Mesothelial cell of epicardium (in vitro differentiated cells): ENCODE data around the gene AMOT. TPM values are rescaled to one million over a fixed set of nuclear protein-coding genes. Genes with fewer than 3 reads are reported as not detected.

ENCODE experiments used
- DNase-seq, 2 experiments: peaks; one replicate each; pipeline ENCODE4 v3.0.0; 2021; ENCODE audit warnings: low spot score in 2 of 2; ENCODE audit not compliant: unreplicated experiment in 2 of 2
- H3K27ac Mint-ChIP-seq: 2 replicates; pipeline ENCODE4 v1.8.0; 2021; ENCODE audit warnings: mixed read lengths
- H3K27me3 Mint-ChIP-seq: 2 replicates; pipeline ENCODE4 v1.8.0; 2021; ENCODE audit warnings: low read depth, mixed read lengths
- H3K36me3 Mint-ChIP-seq: 2 replicates; pipeline ENCODE4 v1.8.0; 2021; ENCODE audit warnings: mixed read lengths
- H3K4me1 Mint-ChIP-seq: 2 replicates; pipeline ENCODE4 v1.8.0; 2021; ENCODE audit warnings: mixed read lengths
- H3K4me3 Mint-ChIP-seq: 2 replicates; pipeline ENCODE4 v1.8.0; 2021; ENCODE audit warnings: mild to moderate bottlenecking, moderate library complexity, mixed read lengths
- H3K9me3 Mint-ChIP-seq: 2 replicates; pipeline ENCODE4 v1.8.0; 2021; ENCODE audit warnings: mixed read lengths
- total RNA-seq: library from RNA; stranded (reverse); gene quantifications from 3 replicates; pipeline ENCODE4 v1.2.1, GENCODE V29; 2021
- TF ChIP-seq, protein P1 (sequence below): fragments of 200-600 bp; sonication (generic); IDR thresholded peaks from one replicate; pipeline ENCODE4 v1.5.0; 2021; ENCODE audit warnings: antibody characterized with exemption; ENCODE audit not compliant: unreplicated experiment

AMOT gene
- total RNA-seq, 1 donor from 2014 or later: 361 TPM

- TF ChIP-seq, protein P1, sequence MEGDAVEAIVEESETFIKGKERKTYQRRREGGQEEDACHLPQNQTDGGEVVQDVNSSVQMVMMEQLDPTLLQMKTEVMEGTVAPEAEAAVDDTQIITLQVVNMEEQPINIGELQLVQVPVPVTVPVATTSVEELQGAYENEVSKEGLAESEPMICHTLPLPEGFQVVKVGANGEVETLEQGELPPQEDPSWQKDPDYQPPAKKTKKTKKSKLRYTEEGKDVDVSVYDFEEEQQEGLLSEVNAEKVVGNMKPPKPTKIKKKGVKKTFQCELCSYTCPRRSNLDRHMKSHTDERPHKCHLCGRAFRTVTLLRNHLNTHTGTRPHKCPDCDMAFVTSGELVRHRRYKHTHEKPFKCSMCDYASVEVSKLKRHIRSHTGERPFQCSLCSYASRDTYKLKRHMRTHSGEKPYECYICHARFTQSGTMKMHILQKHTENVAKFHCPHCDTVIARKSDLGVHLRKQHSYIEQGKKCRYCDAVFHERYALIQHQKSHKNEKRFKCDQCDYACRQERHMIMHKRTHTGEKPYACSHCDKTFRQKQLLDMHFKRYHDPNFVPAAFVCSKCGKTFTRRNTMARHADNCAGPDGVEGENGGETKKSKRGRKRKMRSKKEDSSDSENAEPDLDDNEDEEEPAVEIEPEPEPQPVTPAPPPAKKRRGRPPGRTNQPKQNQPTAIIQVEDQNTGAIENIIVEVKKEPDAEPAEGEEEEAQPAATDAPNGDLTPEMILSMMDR: no peak
- H3K36me3 Mint-ChIP-seq: peaks cover 80% of the 10 kb centered on the region
- H3K4me3 Mint-ChIP-seq: no peak overlapping the region
These were observed 41.2 kb downstream of the AMOT start for GRCh38 chrX:112799425-112799824.

DNA sequence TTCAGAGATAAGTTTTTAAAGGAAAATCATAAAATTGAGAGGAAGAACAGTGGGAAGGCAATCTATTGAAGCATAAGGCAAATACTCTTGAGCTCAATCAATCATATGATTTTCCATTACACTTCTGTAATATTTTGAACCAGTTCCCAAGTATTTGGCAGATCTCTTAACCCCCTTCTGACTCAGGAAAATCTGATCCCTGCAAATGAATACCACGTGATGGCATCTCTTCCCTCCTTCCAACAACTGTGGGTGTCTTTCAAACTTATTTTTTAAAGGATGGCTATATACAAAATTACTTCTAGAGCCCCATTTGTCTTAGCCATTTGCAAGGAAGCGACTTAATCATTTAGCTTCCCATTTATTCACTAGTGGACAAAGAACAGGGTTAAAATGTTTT is 41.9 kb downstream of the AMOT start:
- H3K9me3 Mint-ChIP-seq: peaks cover 13% of the 10 kb centered on the region
- no peak overlapping the region for H3K4me3 Mint-ChIP-seq
- H3K27me3 Mint-ChIP-seq: no peaks in the 10 kb centered on the region
- H3K27ac Mint-ChIP-seq: no peak overlapping the region
- TF ChIP-seq, protein P1: no peak
- peaks cover 79% of the 10 kb centered on the region for H3K36me3 Mint-ChIP-seq
- DNase-seq: no peak
- peaks cover 19% of the 10 kb centered on the region for H3K4me1 Mint-ChIP-seq

More at GRCh38 chrX:112799425-112799824, 41.2 kb downstream of the AMOT start:
- no peak overlapping the region for H3K27ac Mint-ChIP-seq
- DNase-seq: no peak
- H3K27me3 Mint-ChIP-seq: no peaks in the 10 kb centered on the region
- H3K9me3 Mint-ChIP-seq: peaks cover 13% of the 10 kb centered on the region
- H3K4me1 Mint-ChIP-seq: peaks cover 24% of the 10 kb centered on the region

DNA sequence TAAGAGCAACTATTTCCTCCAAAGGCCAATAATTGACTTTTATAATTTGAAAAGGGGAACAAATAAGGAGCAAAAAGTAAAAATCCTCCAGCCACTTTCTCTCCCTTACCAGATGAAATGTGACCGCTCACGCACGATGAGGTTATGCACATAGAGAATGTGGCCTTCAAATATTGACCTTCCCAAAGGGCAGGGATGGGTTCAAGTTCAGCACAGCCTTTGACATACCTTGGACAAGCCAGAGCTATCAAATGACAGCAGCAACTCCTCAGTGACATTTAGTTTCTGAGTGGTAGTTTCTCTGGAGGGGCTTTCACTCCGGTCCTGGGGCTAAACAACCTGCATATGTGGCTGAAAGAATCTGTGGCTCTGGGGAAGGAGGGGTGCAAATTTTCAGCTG is 50.7 kb downstream of the AMOT start:
- Mint-ChIP-seq H3K36me3 (peaks cover 71% of the 10 kb centered on the region), H3K4me3 (no peak overlapping the region), H3K4me1 (peaks cover 5% of the 10 kb centered on the region), H3K9me3 (no peaks in the 10 kb centered on the region), H3K27me3 (no peaks in the 10 kb centered on the region), H3K27ac (no peak overlapping the region)
- TF ChIP-seq, protein P1: no peak
- no peak for DNase-seq

DNA sequence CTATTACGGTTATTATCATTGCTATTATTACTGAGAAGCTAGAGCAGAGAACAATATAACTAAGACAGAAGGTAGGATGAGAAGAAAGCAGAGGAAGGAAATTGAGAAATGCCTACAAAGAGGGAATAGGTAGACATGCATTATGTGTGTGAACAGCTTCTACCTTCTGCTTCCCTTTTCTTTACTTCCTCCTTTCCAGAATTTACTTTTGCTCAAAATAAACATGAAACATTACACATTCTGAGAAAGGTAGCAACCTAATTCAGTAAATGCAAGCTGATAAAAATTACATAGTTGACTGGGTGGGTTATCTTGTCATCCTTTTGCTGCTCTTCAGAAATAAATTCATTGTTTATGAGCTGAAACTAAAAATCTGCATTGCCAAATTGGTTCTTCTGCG is 54.6 kb downstream of the AMOT start:
- no peak for DNase-seq
- Mint-ChIP-seq H3K27ac (no peak overlapping the region), H3K36me3 (peaks cover 68% of the 10 kb centered on the region)

GRCh38 chrX:112785344-112785743 is 55.3 kb downstream of the AMOT start:
- TF ChIP-seq, protein P1: no peak
- Mint-ChIP-seq H3K9me3 (peaks cover 8% of the 10 kb centered on the region), H3K4me1 (peaks cover 5% of the 10 kb centered on the region), H3K27ac (no peak overlapping the region), H3K36me3 (peaks cover 68% of the 10 kb centered on the region), H3K27me3 (no peaks in the 10 kb centered on the region), H3K4me3 (no peak overlapping the region)
- no peak for DNase-seq

More for the DNA sequence above, 54.6 kb downstream of the AMOT start:
- no peak overlapping the region for H3K4me3 Mint-ChIP-seq
- TF ChIP-seq, protein P1: no peak
- H3K4me1 Mint-ChIP-seq: peaks cover 5% of the 10 kb centered on the region
- H3K27me3 Mint-ChIP-seq: no peaks in the 10 kb centered on the region
- H3K9me3 Mint-ChIP-seq: peaks cover 8% of the 10 kb centered on the region

DNA sequence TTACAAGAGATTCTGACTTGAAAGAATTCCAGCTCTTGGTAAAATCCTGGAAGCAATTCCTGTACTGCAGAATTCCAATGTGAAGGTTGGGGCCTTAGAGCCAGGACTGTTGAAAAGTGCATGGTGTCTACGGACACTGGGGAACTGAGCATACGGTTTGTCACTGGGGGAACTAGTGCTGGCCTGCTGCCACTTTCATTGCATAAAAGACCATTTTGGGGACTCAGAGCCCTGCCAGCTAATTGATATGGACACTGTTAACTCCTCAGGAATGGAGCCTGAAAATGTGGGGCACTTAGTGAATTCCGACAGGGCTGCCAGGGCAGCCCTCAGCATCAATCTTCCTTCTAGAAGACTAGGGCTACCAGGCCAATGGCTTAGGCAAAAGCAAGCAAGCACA is 55.9 kb downstream of the AMOT start:
- DNase-seq: no peak
- Mint-ChIP-seq H3K27me3 (no peaks in the 10 kb centered on the region), H3K27ac (no peak overlapping the region), H3K36me3 (peaks cover 65% of the 10 kb centered on the region), H3K4me1 (peaks cover 5% of the 10 kb centered on the region), H3K9me3 (peaks cover 8% of the 10 kb centered on the region), H3K4me3 (no peak overlapping the region)
- TF ChIP-seq, protein P1: no peak
